GM19025 (cell line): Measurements from ENCODE around the gene PTPRM.

Experiments
- ATAC-seq: cut with Tn5 transposase; IDR thresholded peaks from one replicate; pipeline ENCODE4 v1.9.1; 2021; ENCODE audit warnings: mild to moderate bottlenecking, low read depth, moderate library complexity; ENCODE audit not compliant: unreplicated experiment

Gene PTPRM

DNA sequence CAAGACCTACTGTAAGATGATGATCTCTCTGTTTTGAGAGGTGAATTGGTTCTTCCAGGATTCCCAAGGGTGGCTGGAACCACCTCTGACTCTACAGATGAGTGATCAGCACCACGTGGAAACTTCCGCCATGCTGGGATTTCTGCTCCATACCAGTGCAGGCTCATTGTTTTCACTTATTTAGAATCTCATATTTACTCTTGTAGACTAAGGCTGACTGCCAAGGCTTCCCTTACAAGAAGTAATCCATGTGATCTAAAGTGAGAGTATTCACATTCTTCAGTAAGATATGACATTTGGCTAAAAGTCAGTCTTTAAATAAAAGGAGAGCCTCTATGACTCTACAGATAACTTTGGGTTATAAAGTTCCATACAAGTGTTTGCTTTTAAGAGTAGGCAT, 719.2 kb downstream of the PTPRM start:
- ATAC-seq, result no peak

DNA sequence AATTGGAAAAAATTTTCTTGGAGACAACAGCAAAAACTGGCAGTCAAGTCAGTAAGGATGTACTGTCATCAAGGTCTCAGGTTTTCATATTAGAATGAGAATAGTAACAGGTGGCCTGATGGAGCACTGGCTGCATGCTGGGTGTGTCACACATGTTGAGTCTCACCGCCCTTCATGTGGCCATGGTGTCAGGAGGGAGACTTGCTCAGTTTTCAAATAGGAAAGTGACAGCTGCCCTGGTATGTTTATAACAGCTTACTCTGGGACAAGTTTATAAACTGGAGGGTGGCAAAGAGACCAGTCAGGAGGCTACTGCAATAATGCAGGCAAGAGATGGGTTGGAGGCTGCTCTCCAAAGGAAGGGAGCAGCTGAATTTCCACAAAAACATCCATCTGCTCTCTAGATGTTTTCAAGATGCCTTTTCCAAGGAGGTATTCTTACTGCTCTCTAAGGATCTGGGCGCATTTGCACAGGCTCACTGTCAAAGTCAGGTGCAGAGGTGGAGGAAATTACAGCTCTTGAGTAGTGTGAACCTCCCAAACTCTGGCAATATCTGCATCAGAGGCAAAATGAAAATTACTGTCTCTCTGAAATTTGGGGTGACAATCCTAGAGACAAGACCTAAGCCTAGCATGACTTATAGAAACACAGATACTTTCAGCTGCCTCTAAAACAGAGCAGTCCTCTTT, 720.2 kb downstream of the PTPRM start:
- no peak for ATAC-seq

DNA sequence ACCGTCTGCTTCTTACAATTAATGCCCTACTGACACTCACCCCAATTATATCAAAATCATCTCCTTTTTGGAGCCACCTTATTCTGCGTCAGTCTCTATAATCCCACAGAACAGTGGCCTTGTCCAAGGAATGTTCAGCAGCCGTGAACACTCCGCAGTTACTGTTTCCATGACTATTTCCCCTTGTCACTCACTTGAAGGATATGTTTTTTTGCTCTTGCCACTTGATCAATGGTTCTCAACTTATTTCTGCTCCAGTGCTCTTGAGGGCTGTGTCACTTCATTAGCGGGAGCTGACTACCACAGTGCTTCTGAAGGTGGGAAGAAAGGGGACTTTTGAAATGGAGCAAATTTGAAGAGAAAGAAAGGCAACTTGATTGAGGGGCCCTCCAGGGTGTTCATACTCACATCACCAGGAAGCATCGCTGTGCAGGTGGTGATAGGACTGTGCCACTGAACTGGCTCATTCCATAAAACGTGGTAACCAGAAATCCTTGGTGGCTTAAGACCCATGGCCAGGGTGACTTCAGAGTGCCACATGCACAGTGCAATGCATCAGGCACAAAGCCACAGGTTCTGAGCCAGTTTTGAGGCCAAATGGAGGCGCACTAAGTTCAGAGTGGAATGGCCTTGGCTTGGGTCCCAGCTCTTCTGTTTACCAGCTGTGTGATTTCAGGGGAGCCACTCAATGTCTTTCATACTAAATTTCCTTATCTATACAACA, 721.5 kb downstream of the PTPRM start:
- no peak for ATAC-seq

DNA sequence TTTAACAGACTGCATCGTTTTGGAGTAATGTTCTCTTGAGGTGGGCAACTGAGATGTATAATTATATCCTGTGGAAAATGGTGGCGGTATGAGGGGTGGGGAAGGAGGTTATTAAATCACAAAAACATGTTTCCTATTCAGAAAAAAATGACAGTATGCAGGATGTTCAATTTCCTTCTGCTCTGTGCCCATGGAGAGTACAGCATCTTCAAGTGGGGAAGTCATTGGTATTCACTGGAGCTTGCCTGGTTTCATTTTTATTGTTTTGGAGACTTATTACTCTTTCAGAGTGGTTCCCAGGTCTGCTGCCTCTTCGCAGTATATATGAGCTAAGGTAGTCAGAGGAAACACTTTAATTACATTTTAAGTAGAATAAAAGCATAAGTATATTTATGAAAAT, 723.3 kb downstream of the PTPRM start:
- no peak for ATAC-seq

DNA sequence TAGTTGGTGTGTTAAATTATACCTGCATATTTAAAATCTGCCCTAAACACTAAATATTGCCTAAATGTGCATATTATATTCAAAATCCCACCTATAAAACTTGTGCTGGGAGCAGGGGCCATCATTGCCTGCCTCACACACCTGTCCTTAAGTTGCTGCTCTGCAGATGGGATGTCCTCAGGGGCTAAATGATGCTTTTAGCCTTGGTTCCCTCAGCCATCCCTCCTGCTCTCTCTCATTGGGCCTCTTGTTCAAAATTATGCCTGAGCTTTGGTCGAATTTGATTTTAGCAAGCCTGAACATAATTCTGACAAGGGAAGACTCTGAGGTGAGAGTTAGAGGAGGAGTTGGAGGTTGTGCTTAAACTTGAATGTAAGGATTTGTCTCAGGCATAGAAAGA, 723.8 kb downstream of the PTPRM start:
- ATAC-seq, result no peak

DNA sequence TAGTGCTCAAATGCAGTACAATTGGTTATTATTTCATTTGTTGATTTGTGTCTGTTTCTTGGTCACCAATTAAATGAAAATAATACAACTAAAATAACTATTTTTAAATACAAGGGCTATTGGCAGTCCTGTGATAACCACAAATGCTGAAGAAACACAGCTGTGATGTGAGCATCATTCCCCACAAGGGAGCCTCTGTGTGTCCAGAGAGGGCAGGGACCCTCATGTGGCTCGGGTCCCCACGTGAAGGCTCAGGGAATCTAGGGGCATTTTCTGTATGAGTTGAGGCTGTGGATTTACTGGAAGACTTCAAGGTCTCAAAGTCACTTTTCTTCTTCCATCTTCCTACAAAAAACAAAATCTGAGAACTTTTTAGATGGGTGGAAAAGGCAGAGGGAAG, 726.1 kb downstream of the PTPRM start:
- no peak for ATAC-seq

DNA sequence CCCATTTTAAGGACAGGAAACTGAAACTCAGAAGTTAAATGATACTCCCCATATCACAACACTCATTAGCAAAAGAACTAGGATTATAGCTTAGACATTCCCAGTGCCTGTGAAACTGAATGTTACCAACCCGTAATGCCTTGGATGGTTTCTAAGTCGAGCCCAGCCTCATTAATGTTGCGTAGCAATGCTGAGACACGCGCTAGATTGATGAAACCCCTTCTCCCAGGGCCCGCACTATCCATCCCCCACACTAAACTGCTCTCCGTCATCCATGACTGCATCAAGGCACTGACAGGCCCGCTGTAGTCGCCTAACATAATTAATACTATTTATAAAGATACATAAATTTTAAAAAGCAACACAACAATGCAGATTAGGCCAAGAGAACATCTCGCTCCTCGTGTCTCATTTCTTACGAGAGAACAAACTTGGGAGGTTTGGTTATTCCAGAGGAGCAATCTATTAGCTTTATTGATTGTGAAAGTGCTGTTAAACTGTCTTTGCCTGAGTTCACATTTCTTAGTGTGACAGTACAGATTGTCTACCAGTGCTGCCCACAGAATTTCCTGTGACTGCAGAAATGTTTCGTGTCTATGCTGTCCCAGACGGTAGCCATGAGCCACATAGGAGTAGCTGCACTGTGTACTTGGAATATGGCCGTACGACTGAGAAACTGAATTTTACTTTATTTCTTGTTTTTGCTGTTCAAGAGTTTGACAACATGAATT, 729.9 kb downstream of the PTPRM start:
- ATAC-seq, result no peak

DNA sequence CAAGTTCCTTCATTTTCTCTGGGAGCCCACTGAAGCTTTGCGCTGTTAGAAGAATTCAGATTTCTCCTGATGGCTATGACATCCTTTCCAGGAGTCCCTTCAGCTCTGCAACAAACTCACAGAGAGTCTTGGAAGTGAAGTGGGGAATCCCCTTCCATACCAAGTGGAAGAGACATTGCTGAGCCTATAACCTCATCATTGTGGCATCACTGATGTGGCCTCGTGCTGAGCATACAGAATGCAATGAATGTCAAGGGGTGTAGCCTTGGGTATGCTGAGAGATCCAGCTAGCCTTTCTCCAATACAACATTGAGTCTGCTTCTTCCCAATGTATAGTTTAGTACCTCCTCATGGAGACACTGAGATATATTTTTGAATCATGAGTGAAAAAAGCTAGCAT, 731.1 kb downstream of the PTPRM start:
- ATAC-seq, result no peak

DNA sequence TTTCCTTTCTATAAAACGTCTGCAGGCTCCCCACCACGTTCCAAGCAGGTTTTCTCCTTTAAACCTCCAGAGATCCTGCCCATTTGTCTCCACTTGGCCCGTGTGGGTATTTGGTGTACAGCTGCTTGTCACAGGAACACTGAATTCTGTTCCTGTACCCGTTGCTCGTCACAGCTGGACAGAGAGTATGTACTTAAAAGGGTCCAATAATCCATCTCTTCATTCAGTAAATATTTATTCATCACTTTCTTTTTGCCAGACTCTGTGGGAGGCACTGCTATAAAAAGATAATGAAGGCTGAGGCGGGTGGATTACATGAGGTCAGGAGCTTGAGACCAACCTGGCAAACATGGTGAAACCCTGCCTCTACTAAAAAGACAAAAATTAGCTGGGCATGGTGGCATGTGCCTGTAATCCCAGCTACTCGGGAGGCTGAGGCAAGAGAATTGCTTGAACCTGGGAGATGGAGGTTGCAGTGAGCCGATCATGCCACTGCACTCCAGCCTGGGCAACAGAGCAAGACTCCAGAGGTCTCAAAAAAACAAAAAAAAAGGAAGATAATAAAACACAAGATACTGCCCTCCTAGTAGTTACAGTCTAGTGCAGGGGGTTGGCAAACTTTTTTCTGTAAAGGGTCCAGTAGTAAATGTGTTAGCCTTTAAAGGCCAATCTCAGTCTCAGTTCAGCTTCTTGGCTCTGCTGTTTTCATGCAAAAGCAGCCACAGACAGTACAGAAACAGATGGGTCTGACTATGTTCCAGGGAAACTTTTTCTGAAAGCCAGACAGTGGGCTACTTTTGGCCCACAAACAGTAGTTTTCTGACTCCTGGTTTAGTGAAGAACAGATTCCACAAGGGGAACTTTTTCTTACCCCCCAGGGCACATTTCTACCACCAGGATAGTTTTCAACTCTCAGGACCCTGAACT, 732.2 kb downstream of the PTPRM start:
- no peak for ATAC-seq

DNA sequence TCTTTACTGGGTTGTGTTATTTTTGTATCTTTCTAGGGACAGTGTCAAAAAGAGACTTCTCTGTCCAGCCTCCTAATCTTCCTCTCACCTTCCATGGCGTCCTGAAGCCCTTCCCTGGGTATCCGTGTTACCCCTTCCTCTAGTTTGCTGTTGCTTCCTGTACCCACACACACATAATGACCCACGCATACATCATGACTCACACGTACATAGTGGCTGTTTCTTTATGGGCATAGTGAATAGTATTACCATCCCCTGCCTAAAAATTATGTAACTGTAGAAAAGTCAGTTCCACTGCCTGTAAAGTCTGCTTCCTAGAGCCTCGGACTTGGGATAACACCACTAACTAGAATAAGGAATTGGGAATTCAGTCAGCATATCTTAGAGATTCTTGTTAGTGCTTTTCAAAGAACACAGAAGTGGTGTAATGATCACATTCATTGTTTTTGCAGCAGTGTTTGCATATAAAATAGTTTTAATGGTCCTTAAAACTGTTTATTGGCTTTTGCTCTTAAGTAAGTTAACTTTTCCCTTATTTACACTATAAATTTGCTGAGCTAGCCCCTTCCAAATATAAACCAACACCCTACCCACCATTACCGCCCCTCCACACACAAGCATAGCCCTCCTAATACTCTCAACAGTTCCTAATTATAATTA, 733.8 kb downstream of the PTPRM start:
- ATAC-seq, result no peak

DNA sequence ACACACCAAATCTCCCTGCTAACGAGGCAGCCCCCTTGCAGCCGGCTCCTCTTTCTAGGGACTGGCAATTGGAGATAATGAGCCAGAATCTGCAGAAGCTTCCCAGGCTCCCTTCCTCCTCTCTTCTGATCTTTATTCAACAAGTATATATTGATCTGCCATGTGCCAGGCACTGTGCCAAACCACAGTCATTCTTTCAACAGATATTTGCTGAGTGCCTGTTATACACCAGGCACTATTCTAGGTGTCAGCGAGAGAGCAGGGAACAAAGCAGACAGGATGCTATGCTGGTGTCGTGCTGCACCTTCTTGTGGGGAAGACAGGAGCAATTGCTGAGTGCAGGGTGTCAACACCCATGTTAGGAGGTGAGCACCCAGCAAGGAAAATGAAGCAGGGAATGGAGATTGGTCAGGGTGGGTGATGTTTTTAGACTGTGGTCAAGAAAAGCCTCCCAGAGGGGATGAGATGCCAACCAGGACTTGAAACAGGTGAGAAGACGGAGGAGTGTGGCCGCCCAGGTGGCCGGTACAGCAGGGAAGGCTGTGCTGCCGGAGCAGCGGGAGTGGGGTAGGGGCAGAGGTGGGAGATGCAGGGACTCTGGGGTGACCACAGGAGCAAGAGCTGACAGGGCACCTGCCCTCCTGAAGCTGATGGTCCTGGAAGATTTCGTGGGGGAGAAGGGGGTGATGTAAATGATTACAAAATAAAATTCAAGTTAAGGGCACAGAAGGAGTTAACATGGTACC, 734.5 kb downstream of the PTPRM start:
- no peak for ATAC-seq

DNA sequence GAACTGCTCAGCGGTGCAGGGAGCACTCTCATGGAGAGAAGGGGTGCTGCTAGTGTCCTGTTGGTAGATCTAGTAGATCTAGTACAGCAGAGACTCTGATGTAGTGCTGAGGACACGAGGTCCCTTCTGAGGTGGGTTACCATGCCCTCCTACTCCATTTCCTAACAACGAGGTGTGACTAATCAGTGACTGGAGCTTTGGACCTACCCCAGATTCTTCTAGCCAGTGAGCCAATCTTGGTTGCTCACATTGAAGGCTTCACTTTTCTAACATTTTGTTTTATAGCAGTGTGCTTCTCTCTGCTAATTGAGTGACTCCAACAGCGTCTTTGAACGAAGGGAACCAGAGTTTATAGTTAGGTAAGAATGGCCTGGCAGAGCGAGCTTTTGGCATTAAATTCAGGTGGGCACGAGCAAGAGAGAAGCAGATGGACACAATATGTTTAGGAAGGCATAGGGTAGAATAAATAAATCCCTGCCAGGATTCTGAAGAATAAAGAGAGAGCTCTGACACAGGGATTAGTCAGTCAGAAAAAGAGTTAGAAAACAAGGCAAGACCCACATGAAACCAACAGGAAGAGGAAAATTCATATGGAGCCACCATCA, 736.1 kb downstream of the PTPRM start:
- no peak for ATAC-seq

DNA sequence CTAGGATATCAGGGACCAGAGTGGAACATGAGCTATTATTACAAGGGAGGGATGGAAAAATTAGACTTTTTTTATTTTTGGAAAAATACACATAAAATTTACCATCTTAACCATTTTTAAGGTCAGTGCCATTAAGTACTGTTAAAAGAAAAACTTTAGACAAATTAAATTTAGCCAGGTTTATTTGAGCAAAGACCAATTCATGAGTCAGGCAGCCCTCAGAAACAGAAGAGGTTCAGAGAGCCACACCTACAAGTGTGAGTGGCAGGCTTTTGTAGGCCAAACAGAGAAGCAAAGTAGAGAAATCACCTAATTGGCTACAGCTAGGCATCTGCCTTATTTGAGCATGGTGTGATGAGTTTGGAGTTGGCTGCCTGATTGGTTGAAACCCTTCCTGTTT, 740.8 kb downstream of the PTPRM start:
- ATAC-seq, result no peak

DNA sequence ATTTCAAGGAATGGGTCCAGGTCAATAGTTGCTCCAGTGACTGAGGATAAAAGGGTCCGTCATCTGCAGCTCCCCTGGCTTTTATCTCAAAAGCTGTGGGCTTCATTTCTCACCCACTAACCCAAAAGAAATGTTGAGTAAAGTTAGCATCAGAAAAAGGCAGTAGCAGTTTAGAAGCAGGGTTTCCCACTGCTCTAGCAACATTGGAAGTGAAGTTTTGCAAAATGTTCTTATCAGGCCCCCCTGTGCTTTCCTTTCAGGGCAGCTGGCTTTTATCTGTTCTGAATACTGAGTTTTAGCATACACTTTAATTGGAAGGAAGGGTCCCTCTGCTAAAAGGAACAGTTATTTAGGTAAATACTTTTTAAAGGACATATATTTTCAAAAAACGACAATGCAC, 745.9 kb downstream of the PTPRM start:
- no peak for ATAC-seq

DNA sequence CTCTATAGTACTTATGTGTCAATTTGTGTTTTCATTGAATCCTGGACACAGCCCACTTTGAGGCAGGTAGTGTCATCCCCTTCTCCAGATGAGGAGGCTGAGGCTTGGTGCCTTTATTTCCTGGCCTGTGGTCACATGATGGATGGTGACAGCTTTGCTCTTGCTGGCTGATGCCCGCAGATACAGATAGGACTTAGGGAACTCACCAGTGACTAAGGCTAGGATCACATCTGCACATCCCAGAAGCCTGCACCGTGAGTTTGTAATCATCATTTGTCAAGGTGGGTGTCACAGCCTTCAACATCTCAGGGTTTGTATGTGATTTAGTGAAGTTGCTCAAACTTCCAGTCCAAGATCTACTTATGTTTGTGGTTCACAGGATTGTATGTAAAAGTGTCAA, 747.0 kb downstream of the PTPRM start:
- ATAC-seq, result no peak

DNA sequence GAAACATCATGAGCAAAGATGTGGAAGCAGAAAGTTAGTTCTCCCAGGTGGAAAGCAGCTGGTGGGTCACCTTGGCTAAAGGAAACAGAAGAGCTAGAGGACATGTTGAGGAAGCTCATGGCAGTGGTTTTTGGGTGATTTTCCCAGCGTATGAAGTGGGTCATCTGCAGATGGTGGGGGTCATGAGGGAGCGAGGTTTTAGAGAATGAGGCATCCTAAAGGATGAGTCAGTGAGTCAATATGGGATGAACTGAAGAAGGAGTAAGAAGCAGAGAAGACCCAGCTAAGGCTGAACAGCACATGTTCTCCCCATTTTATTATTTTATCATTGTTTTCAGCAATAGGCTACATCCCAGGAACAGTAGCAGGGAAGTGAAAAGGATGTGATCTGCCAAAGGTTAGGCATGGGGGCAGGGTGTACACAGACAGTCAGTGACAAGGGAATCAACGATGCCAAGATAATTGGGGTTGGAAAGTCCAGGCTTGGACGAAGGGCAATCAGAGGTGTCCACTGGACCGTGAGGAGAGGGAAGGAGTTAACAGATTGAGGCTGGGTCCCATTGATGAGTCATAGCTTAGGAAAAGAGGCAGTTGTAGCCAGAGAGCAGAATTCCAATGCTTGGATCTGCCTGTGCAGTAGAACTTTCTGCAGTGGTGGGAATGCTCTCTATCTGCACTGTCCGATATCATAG, 752.8 kb downstream of the PTPRM start:
- ATAC-seq, result no peak

DNA sequence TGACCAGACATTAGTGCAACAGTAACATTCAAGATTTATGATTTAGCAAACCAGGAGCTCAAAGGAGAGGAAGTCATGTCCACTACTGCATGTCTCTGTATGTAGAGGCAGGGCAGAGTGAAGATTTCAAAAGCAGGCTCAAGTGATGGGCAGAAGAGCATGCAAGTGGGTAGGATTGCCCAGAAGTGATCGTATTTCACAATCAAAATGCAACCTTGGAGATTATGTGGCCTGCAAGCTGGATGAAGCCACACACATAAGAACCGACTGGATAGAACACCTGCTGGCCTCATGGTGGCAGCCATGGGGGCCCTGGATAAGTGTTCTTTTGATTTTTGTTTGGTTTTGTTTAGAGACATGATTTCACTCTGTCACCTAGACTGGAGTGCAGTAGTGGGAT, 755.4 kb downstream of the PTPRM start:
- no peak for ATAC-seq

DNA sequence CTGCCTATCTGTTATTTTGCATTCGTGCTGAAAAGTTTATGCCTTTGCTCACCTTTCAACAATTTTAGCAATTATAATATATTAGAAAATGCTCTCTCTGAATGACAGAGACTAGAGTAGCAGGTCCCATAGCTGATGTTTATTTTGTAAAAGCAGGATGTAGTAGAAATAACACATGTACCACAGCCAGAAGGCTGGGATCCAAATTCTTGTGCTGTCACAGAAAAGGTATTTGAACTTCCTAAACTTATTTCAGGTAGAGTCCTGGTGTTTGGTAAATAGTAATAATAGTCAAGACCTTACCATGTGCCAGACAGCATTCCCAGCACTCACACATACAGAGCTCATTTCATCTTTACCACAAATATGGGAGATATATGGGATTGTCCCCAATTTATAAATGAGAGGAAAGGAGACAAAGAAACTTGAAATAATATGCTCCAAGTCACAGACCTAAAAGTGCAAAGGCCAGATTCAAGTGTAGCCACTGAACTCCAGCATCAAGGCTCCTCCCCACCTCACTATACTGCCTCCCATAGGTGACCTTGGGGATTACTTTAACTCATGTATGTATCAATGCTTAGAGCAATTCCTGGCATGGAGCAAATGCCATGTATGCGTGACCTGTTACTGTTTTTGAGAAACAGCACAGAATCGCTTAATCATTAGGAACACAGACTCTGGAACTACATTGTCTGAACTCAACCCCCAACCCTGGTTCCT, 757.4 kb downstream of the PTPRM start:
- ATAC-seq, result no peak
